HG03280 (cell line): ENCODE measurements around the gene TNFAIP8L1.

ENCODE experiments used
- ATAC-seq: cut with Tn5 transposase; IDR thresholded peaks from one replicate; pipeline ENCODE4 v1.9.1; 2021; ENCODE audit warnings: mild to moderate bottlenecking, moderate library complexity; ENCODE audit not compliant: unreplicated experiment

The TNFAIP8L1 gene

DNA sequence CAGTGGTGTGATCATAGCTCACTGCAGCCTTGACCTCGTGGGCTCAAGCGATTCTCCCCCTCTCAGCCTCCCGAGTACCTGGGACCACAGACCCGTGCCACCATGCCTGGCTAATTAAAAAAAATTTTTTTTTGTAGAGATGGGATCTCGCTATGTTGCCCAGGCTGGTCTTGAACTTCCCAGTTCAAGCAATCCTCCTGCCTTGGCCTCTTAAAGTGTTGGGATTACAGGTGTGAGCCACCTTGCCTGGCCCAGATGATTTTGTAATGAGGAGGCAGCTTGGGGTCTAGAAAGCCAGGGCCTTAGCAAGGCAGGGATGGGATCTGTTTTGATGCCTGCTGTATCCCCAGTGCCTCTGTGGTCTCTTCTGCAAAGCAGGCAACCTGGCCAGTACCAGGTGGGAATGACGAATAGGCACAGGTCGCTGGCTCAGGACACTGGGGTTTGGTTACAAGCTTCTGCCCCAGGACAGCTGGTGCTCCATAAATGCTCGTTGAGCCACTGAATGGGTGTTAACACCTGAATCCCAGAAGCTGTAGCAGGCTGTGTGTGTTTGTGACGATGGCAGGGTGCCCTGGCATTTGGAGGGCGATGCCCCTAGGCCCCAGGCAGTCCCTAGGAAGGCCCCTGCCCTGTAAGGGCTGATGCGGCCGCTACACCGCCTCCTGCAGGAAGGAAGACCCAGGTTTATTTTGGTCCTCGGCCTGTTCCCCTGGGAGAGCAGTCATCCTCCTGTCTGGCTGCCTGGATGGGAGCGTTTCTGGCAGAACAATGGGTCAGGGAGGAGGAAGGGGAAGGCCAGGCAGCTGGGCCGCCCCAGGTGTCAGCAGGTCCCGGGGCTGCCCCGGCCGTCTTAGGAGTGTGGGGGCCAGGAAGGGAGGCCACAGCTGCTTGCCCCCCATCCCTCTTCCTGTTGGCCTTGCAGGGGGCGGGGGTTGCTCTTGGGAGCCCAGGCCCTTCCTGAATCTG is 8.6 kb downstream of the TNFAIP8L1 start:
- no peak for ATAC-seq

DNA sequence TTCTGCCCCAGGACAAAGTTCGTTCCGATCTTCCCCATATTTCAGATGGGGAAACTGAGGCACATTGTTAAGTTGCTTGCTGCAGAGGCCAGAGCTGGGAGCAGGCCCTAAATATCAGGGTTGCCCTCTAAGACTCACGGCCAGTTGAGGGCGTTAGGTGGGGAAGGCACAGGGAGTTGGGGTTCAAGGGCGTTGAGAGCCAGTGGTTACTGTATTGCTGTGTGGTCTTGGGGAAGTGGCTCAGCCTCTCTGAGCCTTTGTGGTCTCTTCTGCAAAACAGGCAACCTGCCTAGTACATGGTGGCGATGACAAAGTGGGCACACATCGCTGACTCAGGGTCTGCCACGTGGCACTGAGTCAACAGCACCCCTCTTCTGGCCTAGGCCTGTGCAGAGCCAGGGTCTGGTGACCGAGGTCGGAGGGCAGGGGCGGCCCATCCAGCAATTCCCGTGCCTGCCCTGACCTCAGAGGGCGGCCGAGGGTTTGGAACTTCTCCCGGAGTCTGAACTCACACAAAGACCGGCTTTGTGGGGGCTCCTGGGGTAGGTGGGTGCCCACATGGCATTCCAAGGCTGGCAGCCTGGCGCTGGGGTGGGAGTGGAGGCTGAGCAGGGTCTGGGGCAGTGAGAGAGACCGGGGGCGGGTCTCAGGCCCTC is 10.2 kb downstream of the TNFAIP8L1 start:
- no peak for ATAC-seq

DNA sequence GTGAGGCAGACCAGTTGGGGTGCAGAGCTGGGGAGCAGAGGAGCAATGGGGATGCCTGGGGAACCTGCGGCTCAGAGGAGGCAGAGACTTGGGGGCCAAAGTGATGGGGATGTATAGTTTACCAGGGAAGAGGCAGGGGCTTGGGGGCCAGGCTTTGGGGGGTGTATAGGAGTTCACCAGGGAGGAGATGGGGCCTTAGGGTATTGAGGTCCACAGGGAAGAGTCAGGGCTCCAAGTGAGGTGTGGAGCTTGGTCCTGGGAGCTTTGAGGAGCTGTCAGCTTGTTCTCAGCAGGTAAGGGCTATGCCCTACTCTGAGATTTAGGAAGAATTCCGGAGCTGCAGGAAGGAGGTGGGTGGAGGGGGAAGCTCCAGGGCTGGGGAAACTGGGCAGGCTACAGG is 10.8 kb downstream of the TNFAIP8L1 start:
- ATAC-seq: no peak

DNA sequence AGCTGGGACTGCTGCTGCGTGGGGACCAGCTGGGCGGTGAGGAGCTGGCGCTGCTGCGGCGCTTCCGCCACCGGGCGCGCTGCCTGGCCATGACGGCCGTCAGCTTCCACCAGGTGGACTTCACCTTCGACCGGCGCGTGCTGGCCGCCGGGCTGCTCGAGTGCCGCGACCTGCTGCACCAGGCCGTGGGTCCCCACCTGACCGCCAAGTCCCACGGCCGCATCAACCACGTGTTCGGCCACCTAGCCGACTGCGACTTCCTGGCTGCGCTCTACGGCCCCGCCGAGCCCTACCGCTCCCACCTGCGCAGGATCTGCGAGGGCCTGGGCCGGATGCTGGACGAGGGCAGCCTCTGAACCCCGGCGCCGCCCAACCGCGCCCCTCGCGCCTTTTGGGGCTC is 12.8 kb downstream of the TNFAIP8L1 start:
- ATAC-seq: no peak

DNA sequence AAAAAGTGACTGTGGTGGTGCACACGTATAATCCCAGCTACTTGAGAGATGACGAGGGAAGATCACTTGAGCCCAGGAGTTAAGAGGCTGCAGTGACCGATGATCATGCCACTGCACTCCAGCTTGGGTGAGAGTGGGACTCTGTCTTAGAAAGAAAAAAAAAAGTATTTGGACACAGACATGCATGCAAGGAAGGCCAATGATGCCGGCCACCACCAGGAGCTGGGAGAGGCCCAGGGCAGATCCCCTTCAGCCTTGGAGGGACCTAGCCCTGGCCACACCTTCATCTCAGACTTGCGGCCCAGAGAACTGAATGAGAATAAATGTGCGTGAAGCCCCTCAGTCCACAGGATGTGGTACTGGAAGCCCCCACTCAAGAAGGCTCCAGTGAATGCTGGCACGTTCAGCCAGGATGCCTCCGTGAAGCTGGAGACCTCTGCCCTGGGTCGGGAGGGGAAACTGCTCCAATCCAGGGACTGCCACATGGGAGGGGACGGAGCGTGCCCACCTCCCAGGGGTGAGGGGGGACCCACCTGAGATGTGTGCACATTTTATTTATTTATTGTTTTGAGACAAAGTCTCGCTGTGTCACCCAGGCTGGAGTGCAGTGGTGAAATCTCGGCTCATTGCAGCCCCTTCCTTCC is 14.6 kb downstream of the TNFAIP8L1 start:
- no peak for ATAC-seq

DNA sequence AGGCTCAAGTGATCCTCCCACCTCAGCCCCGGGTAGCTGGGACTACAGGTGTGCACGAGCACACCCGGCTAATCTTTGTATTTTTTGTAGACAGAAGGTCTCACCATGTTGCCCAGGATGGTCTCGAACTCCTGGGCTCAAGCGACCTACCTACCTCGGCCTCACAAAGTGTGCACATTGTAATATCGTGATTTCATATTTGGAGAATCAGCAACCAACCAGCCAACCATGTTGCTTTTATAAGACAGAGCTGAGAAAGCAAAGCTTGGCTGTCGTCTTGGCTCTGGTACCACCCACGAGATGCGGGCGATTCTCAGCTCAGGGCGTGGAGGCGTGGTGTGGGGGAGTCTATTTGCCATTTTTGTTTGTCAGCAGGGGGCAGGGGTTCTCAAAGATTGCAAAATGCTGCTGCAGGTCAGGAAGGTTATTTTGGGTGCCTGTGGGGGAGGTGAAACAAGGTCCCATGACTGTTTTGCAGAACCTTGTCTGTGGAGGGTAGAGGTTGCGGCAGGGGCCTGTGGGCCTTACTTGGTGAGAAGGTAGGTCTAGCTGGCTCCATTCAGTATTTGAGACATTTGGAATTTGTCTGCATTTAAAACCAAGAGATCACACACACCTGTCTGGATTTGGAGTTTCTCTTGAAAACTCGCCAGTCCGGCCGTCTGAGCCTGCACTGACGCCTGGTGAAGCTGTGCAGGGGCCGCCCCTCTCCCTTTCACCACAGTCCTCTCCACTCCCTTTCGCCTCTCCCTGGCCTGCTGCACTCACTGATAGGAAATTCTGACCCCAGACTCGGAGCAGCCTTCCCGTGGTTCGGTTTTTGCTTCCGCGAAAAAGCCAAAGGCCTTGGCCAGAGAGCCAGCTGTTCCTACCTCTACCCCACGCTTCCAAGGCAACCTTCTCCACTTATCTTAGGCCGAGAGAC is 15.4 kb downstream of the TNFAIP8L1 start:
- no peak for ATAC-seq

DNA sequence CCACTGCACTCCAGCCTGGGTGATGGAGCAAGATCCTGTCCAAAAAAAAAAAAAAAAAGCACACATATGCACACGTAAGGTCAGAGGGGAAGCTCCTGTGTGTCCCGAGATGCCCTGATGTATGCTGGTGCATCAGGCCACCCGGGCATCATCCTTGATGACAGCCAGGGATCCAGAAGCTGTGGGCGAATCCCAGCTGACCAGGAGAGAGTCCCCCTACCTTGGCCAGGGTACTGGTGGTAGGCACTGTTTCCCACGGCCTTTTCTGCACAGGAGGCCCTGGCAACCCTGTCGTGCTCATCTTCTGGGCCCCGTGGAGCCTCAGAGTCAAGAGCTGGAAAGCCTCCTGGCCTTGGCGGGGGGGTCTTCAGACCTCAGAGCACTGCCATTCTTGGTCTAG is 16.8 kb downstream of the TNFAIP8L1 start:
- no peak for ATAC-seq

DNA sequence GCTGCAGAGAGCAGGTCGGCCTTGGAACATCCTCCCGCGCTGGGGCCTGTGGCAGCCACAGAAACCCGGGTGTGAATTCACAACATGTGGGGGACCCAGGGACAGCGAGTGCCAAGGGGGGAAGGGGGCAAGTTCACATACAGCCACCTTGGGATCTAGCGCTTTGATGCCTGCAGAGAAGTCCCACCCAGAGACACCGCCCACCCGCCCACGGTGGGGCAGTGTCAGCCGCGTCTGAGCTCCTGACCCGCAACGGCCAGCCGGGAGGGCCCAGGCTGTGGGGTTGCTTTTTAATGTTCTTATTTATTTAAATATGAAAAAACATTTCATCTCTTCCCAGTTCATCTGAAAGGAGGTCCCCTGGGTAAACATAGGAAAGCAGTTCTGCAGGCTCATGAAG is 17.9 kb downstream of the TNFAIP8L1 start:
- ATAC-seq: no peak

DNA sequence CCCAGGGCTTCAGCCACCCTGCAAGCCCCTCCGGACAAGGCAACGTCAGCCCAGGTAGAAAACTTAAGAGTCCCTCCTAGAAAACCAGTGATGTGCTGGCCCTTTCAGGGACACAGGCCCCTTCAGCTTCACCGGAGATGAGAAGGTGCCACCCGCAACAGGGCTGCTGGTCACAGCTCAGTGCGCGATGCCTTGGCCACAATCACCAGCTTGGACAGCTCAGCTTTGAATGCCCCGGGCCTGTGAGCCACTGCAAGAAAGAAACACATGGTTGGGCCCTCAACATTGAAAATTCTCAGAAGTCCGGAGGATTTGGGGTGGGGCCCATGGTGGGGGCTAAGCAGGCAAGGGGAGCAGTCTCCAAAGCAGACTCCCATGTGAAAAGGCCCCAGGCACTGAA is 18.5 kb downstream of the TNFAIP8L1 start:
- ATAC-seq: no peak

DNA sequence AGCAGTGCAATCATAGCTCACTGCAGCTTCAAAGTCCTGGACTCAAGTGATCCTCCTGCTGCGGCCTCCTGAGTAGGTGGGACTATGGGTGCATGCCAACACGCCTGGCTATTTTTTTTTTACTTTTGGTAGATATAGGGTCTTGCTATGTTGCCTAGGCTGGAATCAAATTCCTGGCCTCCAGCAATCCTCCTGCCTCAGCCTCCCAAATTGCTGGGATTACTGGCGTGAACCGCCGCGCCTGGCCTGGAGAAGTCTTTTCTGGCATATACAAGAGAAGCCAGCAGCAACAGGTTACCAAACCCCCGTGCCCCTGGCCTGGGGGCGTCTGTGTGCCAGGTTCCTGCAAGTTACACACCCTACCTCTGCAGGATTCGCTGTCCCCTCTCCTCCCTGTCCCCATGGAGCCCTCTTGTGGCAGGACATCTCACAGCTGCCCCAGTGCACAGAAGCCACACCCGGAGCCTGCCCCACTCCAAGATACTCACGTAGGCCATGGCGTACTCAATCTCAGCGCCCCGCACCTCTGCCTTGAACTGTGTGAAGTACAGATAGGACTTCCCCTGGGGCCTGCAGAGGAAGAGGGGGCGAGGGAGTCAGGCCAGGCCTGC is 21.0 kb downstream of the TNFAIP8L1 start:
- no peak for ATAC-seq

DNA sequence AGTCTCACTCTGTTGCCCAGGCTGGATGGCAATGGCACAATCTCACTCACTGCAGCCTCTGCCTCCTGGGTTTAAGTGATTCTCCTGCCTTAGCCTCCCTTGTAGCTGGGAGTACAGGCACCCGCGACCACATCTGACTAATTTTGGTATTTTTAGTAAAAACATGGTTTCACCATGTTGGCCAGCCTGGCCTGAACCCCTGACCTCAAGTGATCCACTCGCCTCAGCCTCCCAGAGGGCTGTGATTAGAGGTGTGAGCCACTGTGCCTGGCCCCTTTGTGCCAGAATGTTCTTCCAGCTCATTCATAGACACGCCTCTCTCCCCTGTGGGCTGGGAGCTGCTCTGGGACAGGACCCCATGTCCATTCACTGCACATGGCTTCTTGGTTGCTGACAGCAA is 21.7 kb downstream of the TNFAIP8L1 start:
- no peak for ATAC-seq

DNA sequence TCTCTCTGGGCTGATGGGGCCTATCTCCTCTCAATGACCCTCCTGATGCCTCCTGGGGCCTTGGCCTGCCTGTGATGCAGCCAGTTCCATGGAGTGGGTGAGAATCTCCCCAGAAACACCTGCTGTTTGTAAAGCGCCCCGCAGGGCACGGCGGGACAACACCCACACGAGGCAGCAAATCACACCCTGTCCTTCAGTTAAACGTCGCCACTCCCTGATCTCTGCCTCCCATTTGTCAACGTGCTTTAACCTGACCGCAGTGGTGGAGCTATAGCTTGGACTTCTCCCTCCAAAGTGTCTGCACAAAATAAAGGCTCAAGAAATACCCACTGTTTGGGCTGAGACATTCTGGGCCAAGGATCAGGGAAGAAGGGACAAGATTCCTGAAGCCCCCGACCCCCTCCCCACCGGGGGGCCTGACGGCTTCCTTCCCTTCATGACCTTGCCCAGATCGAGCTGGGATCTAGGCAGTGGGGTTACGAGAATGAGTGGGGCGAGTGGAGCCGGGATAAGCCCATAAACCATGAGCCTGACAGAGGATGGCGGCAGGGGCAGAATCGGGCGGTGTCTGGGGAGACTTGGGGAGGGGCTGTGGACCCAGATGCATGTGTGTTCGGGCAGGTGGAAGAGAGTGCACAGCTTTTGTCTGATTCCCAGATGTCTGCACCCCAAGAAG is 22.8 kb downstream of the TNFAIP8L1 start:
- no peak for ATAC-seq

DNA sequence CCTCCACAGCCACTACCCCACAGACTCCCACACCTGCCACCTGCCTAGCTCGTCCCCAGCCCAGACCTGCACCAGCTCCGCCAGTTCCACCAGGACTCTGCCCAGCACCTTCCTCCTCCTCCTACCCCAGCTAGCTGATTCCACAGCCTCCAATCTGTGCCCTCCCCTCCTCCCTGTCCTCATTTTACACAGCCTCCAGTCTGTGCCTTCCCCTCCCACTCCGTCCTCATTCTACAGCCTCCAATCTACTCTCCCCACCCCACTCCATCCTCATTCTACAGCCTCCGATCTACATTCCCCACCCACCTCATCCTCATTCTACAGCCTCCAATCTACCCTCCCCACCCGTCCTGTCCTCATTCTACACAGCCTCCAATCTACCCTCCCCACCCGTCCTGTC is 23.5 kb downstream of the TNFAIP8L1 start:
- no peak for ATAC-seq

DNA sequence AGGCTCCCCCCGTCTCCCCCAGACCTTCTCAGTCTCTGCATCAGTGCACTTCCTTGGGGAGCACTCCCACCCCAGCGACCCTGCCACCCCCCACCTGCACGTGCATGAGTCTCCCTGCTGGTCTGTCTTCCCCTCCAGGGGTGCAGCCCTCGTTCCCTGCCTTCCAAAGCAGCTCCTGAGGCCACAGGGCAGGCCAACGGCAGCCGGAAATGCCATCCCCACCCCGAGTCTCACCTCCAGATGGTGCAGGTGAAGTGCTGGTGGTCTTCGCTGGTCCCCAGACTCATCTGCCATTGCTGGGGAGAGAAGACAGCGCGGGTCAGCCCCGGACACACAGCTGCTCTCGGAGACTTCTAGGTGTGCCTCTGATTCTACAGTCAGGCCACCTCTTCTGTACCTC is 25.3 kb downstream of the TNFAIP8L1 start:
- ATAC-seq: no peak

DNA sequence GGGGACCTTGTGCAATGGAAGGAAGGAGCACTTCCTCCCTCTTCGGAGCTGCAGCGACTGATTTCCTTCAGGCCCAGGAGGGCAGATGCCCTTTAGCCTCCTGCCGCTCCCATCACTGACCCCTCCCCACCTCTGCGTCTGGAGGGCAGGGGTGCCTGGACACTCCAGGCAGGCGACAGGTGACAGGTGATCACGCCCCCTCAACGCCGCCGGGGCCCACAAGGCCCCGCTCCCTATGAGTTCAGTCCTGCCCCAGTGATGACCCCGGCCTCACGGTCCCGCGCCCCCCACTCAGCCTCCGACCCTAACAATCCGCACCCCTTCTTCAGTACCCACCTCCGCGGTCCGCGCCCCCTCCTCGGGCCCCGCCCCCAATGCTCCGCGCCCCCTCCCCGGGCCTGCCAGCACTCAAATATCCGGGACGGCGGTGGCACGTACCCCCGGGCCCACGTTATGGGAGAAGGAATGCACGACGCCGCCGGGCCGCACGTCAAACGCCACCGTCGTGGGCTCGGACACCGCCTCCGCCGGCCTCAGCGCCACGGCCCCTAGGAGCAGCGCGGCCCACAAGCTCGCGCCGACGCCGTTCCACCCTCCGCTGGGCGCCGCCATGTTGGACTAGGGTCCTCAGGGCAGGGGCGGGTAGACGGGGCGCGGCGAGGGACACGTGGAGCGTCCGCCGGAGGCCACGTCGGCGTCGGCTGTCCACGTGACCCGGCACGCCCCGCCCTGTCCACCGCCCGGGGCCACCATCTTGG is 30.6 kb downstream of the TNFAIP8L1 start, which contains the start of gene MYDGF:
TSS of gene MYDGF (minus strand) at position 620 of the 758 bp plus-strand sequence. CDS start at position 612, 8 bp downstream.
- ATAC-seq: peak; percentile 91

DNA sequence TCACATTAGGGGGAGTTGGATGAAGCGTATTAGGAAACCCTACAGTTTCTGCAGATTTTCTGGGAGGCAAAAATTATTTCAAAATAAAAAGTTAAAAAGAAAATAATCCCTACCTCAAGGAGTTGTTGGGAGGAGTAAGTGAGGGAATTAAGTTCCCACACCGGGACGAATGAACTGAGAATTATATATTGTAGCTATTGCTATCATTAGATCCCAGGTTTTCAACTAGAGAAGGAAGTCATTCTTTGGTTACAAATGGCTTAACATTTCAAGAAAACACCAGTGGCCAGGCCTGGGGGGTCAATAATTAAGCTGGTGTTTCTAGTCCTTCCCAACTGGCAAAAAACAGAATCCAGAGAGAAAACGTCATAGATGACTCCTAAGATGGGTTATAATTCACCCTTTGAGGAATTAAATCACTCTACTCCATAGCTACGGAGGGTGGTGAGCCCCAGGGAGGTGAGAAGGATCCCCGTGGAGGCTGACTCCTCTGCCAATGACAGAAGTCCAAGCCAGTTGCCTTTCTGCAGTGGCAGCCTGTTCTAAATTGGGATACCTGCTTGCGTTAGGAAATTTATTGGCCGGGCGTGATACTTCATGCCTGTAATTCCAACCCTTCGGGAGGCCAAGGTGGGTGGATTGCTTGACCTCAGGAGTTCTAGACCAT is 32.0 kb downstream of the TNFAIP8L1 start:
- no peak for ATAC-seq

DNA sequence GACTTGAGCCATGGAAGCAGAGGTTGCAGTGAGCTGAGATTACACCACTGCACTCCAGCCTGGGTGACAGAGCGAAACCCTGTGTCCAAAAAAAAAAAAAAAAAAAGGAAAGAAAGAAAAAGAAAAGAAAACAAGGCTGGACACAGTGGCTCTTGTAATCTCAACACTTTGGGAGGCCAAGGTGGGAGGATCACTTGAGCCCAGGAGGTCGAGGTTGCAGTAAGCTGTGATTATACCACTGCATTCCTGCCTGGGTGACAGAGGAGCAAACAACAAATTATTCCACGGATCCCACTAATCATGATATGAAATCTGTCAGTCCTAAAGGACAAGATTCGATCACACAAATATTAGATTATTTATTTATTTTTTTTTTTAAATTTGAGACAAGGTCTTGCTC is 33.9 kb downstream of the TNFAIP8L1 start:
- no peak for ATAC-seq

DNA sequence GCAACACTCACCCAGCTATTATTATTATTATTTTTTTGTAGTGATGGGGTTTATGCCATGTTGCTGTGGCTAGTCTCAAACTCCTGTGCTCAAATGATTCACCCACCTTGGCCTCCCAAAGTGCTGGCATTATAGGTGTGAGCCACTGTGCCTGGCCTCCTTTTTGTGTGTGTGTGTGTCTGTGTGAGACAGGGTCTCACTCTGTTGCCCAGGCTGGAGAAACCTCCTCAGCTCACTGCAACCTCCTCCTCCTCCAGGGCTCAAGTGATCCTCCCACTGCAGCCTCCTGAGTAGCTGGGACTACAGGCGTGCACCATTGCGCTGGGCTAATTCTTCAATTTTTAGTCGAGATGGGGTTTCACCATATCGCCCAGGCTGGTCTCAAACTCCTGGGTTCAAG is 34.4 kb downstream of the TNFAIP8L1 start:
- ATAC-seq: no peak
